HTR-8/SVneo (cell line): Measurements from ENCODE around the gene ZNF611.
"Not testable (repeated sequence)": the region's sequence is repeated elsewhere in the genome, so short reads cannot be mapped to it uniquely, and the experiment has no call there.

Experiments
- DNase-seq: peaks from one replicate; pipeline ENCODE4 v3.0.0; 2011; ENCODE audit warnings: low spot score, mixed read lengths; ENCODE audit not compliant: insufficient read length
- FAIRE-seq: peaks from 2 replicates; lab custom pipeline; 2011; peaks lifted over from hg19 to GRCh38; lab: Jason Lieb, UNC

ZNF611 gene

DNA sequence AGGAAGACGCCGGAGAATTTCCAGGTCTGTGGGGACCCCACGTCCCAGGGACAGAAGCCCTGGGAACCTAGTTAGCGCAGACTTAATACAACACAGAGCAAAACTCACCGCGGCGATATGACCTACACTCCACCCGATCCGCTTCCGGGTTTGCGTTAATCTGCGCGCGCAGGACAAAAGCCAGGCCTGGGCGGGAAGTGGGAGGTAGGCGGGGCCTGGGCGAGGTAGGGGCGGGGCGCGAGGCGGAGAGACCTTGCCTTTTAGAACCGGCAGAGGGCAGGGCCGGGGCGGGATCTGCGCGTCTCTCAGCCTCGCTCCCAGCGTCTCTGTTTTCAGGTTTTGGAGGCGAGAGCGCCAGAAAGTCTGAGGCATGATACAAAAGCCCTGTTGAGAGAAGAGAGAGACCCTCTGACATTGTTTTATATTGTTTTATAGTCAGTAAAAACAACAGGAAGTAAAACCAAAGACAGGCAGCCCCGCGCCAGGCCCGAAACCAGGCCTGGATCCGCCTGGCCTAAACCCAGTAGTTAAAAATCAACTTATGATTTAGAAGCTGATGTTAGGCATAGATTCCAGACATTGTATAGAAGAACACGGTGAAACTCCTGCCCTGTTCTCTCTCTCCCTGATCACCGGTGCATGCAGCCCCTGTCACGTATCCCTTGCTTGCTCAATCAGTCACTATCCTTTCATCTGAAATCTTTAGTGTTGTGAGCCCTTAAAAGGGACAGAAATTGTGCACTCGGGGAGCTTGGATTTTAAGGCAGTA is at the start of gene ZNF611:
TSS of gene ZNF611 (minus strand) at position 152 of the 769 bp plus-strand sequence. CDS start 19,150 bp downstream, outside the sequence.
- peak; percentile 94 for FAIRE-seq

DNA sequence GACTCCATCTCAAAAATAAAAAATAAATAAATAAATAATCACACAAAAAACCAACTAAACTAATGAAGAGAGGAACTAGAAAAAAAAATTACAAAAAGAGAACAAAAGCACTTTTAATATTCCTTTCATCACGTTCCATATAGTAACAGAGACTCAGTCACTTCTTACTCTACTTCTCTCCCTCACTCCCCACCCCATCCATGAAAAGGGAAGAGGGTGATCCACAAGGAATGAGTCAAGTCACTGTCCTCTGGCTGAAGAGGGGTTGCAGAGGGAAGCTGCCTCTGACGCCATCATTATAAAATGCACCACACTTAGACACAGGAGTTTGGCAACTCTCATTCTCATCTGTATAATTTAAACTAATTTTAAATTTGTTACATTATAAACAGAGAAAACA is 48.0 kb upstream of the ZNF611 start:
- FAIRE-seq, DNase-seq: not testable (repeated sequence)

More for the DNA sequence above, at the start of gene ZNF611:
- DNase-seq, result peak; percentile 86

DNA sequence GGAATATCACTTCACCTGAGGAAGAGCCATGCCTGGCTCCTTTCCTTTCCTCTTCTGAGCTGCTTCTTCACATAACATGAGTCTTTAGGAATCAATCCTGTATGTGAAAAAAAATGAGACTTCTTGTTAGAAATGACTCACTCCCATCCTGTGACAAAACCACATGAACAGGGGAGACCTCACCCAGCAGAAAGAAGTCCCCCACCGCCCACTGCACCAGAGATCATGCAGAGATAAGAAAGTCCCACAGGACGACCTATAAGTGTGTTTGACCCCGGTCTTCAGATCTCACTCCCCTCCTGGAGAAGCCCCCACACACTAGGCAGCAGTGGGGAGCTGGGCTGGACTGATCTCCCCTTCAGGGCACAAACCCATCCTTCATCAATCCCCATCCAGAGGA is 44.0 kb upstream of the ZNF611 start:
- DNase-seq (no peak), FAIRE-seq (no peak)

- not testable (repeated sequence) for DNase-seq, FAIRE-seq
Measured at GRCh38 chr19:52756447-52756846, 21.6 kb upstream of the ZNF611 start.

DNA sequence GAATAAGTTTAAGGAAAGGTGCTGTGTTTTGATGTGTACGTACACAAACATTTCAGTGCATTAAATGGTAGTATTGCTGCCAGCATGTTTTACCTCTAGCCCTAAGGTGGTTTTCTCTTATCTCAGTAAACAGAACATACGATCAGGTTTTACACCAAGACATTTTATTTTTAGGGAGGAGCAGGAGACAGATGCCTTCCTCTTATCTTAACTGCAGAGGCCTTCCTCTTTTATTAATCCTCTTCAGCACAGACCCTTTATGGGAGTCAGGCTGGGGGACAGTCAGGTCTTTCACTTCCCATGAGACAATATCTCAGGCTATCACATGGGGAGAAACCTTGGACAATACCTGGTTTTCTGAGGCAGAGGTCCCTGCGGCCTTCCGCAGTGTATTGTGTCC is 14.9 kb upstream of the ZNF611 start:
- DNase-seq (no peak), FAIRE-seq (no peak)

DNA sequence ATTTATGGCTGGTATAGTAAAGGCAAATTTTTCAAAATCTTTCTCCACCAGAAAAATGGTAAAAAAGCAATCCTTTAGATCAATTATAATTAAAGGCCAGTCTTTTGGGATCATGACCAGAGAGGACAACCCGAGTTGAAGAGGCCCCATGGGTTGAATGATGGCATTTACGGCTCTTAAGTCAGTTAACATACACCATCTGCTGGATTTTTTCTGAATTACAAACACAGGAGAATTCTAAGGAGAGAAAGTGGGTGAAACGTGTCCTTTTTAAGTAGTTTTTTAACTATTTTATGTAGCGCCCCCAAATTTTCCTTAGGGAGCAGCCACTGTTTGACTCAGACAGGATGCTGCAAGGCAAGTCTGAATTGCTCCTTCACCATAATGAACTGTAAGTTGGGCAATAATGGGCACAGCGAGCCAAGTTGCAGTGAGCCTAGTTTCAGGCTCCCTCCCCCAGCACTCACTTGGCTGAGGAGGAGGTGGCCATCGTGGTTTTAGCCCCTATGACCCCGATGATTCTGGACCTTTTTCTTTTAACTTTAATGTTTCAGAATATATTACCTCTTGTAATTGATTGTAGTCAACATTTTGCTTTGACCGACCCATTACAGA is 13.6 kb upstream of the ZNF611 start:
- DNase-seq (no peak), FAIRE-seq (no peak)

- DNase-seq, FAIRE-seq: not testable (repeated sequence)
Measured at GRCh38 chr19:52745919-52746318, 11.1 kb upstream of the ZNF611 start.

DNA sequence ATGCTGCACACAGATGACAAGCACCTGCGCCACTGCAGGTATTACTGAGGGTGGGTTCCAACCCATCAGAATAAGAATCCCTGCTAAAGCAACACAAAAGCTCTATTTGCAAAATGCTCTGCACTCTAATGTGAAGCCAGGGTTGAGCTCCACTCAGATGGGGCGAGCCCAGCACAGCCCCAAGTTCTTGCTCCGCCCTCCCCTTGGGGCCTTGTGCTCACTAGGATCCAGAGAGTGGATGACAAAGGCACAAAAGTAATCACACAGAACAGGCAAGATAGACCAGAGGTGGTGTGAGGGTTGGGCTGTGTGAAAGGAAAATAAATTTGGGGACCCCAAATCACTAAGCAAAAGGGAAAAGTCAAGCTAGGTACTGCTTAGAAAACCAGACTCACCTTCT is 8.2 kb upstream of the ZNF611 start:
- FAIRE-seq (no peak), DNase-seq (no peak)

DNA sequence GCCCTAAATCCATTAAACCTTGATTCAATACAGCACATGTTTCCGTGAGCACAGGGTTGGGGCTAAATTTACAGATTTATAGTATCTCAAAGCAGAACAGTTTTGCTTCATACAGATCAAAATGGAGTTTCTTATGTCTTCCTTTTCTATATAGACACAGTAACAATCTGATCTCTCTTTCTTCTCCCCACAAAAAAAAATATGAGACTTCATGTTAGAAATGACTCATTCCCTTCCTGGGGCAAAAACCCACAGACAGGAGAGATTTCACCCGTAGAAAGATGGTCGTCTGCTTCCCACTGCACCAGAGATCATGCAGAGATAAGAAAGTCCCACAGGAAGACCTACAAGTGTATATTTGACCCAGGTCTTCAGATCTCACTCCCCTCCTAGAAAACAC is 7.7 kb upstream of the ZNF611 start:
- FAIRE-seq (no peak), DNase-seq (no peak)

DNA sequence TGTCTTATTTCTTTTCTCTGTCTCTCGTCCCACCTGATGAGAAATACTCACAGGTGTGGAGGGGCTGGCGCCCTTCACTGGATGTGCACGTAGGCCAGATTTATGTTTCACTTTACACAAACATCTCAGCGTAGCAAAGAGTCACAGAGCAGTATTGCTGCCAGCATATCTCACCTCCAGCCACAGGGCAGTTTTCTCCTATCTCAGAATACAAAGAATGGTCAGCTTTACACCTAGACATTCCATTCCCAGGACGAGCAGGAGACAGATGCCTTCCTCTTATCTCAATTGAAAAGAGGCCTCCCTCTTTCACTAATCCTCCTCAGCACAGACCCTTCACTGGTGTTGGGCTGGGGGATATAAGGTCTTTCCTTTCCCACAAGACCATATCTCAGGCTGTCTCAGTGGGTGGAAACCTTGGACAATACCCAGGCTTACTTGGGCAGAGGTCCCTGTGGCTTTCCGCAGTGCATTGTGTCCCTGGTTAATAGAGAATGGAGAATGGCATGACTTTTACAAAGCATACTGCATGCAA is 7.2 kb upstream of the ZNF611 start:
- no peak for DNase-seq
- FAIRE-seq, result no peak

DNA sequence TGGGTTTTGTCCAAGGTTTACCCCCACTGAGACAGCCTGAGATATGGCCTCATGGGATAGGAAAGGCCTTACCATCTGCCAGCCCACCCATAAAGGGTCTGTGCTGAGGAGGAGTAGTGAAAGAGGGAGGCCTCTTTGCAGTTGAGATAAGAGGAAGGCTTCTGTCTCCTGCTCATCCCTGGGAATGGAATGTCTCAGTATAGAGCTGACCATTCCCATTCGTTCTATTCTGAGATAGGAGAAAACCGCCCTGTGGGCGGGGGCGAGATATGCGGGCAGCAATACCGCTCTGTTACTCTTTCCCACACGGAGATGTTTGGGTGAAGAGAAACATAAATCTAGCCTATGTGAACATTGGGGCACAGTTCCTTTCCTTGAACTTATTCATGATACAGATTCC is 6.5 kb upstream of the ZNF611 start:
- FAIRE-seq, DNase-seq: not testable (repeated sequence)

DNA sequence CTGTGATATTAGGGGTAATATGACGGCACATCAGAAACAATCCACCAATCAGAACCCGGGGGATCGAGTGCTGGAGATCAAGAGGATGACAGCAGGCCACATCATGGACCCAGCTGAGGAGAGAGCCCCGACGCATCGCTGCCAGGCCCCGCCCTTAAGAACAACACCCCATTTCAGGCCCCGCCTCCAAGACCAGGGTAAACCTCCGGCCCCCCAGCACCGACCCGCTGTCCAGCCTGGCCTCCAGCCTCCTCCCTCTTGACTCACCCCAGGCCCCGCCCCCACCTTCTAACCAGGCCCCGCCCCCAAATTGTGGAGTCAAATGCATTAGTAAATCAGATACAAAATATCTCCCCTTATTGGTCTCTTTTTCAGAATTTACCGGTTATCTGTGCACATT is 4.7 kb upstream of the ZNF611 start:
- no peak for FAIRE-seq

DNA sequence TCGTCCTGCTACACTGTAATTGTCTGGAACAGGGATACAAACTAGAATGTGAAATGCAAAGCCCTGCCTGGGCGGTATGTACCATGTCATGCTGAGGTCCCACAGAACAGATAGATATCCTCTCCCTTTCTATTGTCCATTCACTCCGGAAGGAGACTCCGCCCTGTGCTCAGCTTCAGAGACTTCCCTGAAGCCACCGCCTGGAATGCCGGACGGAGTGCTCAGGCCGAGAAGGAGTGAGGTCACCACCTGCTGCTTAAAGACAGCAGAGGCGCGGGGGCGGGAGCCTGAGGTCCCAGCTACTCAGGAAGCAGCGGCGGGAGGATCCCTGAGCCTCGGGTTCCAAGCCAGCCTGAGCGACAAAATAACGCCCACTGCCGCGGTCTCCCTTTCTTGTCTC is 890 bp upstream of the ZNF611 start:
- no peak for FAIRE-seq
- DNase-seq, result no peak

More for the DNA sequence above, 4.7 kb upstream of the ZNF611 start:
- DNase-seq, result no peak

- FAIRE-seq (no peak), DNase-seq (no peak)
Measured at GRCh38 chr19:52734331-52734892, 432 bp downstream of the ZNF611 start.

DNA sequence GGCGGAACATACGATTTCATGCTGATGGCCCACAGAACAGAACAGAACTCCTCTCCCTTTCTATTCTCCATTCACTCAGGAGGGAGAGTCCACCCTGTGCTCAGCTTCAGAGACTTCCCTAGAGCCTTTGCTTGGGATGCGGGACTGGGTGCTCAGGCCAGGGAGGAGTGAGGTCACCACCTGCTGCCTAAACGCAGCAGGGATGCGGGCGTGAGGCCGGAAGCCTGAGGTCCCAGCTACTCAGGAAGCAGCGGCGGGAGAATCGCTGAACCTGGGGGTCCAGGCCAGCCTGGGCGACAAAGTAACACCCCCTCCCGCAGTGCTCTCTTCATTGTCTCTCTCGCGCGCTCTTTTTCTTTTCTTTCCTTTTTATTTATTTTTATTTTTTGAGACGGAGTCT is 8.8 kb downstream of the ZNF611 start:
- not testable (repeated sequence) for FAIRE-seq, DNase-seq

DNA sequence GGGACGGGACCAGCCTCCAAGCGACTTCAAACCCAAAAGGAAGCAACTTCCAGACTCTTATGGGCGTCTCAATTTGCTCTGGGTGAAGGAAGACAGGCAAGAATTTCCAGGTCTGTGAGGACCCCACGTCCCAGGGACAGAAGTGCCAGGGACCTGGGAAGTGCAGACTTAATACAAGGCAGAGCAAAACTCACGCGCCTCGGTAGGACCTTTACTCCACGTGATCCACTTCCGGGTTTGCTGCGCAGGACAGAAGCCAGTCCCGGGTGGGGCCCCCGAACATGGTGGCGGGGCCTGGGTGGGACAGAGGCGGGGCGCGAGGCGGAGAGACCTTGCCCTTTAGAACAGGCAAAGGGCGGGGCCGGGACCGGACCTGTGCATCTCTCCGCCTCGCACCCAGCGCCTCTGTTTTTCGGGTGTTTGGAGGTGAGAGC is 9.3 kb downstream of the ZNF611 start:
- DNase-seq, result no peak
- FAIRE-seq, result no peak

DNA sequence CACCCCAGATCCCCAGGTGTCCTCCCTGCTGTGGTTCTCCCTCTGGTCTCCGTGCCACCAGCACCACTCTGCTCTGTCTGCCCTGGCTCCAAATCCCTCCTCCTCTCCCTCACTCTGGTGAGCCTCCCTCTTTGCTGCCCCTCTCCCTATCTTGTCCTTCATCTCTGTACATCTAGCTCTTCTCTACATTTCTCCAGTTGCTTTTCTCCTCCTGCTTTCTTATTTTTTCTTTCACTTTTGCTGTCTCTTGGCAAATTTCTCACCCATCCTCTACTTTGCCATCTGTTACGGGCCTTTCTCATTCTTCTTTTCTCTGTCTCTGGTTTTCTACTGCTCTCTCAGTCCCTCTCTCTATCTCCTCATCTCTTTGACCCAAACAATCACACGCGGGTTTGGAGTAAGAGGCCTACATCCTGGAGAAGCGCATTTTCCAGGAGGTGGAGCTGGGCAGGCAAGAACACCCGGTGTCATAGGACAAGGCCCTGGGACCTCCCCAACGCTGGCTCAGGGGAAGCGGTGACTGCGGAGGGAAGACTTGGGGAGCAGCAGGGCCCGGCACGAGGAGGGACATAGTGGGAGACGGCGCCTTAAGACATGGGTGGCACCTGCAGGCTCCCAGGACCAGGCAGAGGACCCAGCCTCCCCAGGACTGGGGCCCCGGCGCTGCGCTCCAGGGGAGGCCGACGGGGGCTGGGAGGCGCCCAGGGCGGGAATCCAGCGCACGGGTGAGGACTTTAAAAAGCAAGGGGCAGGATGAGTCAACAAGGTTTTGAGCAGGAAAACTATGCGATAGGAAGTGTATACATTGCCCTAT is 9.9 kb downstream of the ZNF611 start:
- DNase-seq (no peak), FAIRE-seq (no peak)

- DNase-seq, FAIRE-seq: not testable (repeated sequence)
Measured at GRCh38 chr19:52723907-52724598, 10.8 kb downstream of the ZNF611 start.
